Articular chondrocyte of knee joint (primary cell): ENCODE results near the gene KRTDAP. TPM values are rescaled to one million over a fixed set of nuclear protein-coding genes. Genes with fewer than 3 reads are reported as not detected.

Experiments
- total RNA-seq: library from RNA; depleted of rRNA; stranded (reverse); fragments of >200 nt; gene quantifications from 2 replicates; pipeline ENCODE4 v1.2.3, GENCODE V29; 2012

KRTDAP gene
- total RNA-seq, result not detected in 2 replicates

GRCh38 chr19:35490364-35490763 lies at the start of gene KRTDAP:
Gene KRTDAP (minus strand): TSS chr19:35490464. CDS start chr19:35490442, 22 bp downstream.

GRCh38 chr19:35533201-35533821 lies 43.0 kb upstream of the KRTDAP start, which contains the start of gene GAPDHS:
Gene GAPDHS (plus strand): TSS chr19:35533456. CDS start chr19:35533528, 72 bp downstream.

GRCh38 chr19:35528218-35529038 lies 38.2 kb upstream of the KRTDAP start, which contains the start of gene SBSN:
Gene SBSN (minus strand): TSS chr19:35528311. CDS start chr19:35528281, 30 bp downstream.

GRCh38 chr19:35513628-35514281 lies 23.5 kb upstream of the KRTDAP start, which contains the start of gene DMKN:
Gene DMKN (minus strand): TSS chr19:35513649. CDS start chr19:35513475, 174 bp downstream.

GRCh38 chr19:35447606-35448469 lies 42.4 kb downstream of the KRTDAP start, which contains the start of gene FFAR2:
Gene FFAR2 (plus strand): TSS chr19:35448257. CDS start chr19:35449715, 1,458 bp downstream.

Other genes with a start within 250 kb of the KRTDAP start
- 0.11 and 0.13 TPM in 2 replicates for gene LSR, start 241.5 kb downstream of the KRTDAP start, total RNA-seq
- 45.9 and 51.5 TPM in 2 replicates for gene USF2, start 221.5 kb downstream of the KRTDAP start, total RNA-seq
- gene HAMP, start 207.9 kb downstream of the KRTDAP start, total RNA-seq, result under 0.01 TPM in 1 of 2 replicates, not detected in the other
- gene MAG, start 198.3 kb downstream of the KRTDAP start, total RNA-seq, result not detected in 2 replicates
- gene CD22, start 161.3 kb downstream of the KRTDAP start, total RNA-seq, result under 0.01 and 0.97 TPM in 2 replicates
- not detected in 2 replicates for gene FFAR1, start 142.6 kb downstream of the KRTDAP start, total RNA-seq
- not detected in 2 replicates for gene FFAR3, start 132.0 kb downstream of the KRTDAP start, total RNA-seq
- gene GPR42, start 119.4 kb downstream of the KRTDAP start, total RNA-seq, result not detected in 2 replicates
- not detected in 2 replicates for gene FFAR2, start 42.2 kb downstream of the KRTDAP start, total RNA-seq
- 12.1 and 21.0 TPM in 2 replicates for gene DMKN, start 23.2 kb upstream of the KRTDAP start, total RNA-seq
- 1.9 and 2.5 TPM in 2 replicates for gene SBSN, start 37.8 kb upstream of the KRTDAP start, total RNA-seq
- gene GAPDHS, start 43.0 kb upstream of the KRTDAP start, total RNA-seq, result not detected in 2 replicates
- gene TMEM147, start 55.2 kb upstream of the KRTDAP start, total RNA-seq, result 46.9 and 60.5 TPM in 2 replicates
- gene ATP4A, start 73.2 kb upstream of the KRTDAP start, total RNA-seq, result not detected in 2 replicates
- gene PMIS2, start 95.7 kb upstream of the KRTDAP start, total RNA-seq, result not detected in 2 replicates
- gene HAUS5, start 122.3 kb upstream of the KRTDAP start, total RNA-seq, result 4.3 and 4.6 TPM in 2 replicates
- gene RBM42, start 138.6 kb upstream of the KRTDAP start, total RNA-seq, result 38.3 and 41.6 TPM in 2 replicates
- 0.13 and 0.32 TPM in 2 replicates for gene ETV2, start 151.3 kb upstream of the KRTDAP start, total RNA-seq
- gene COX6B1, start 157.9 kb upstream of the KRTDAP start, total RNA-seq, result 183 and 279 TPM in 2 replicates
- gene UPK1A, start 176.1 kb upstream of the KRTDAP start, total RNA-seq, result not detected in 2 replicates
- gene ZBTB32, start 214.1 kb upstream of the KRTDAP start, total RNA-seq, result not detected in 2 replicates
- 5.7 and 6.0 TPM in 2 replicates for gene KMT2B, start 227.5 kb upstream of the KRTDAP start, total RNA-seq